H1 (cell line): Measurements from ENCODE around the gene TUBD1. TPM values are rescaled to one million over a fixed set of nuclear protein-coding genes. Genes with fewer than 3 reads are reported as not detected.

ENCODE experiments used
- CTCF ChIA-PET: fragments of 300-600 bp; sonication (Branson Sonifier 250); formaldehyde crosslinking; loops from one replicate; lab custom pipeline; 2021; ENCODE audit not compliant: partially characterized antibody; lab: Charles Lee
- POLR2A ChIA-PET: fragments of 300-600 bp; sonication (Branson Sonifier 250); formaldehyde crosslinking; loops from one replicate; lab custom pipeline; 2021; ENCODE audit warnings: inconsistent platforms; ENCODE audit not compliant: partially characterized antibody; lab: Charles Lee
- DNase-seq, 2 experiments: peaks; one replicate each; pipeline versions ENCODE4 v3.0.0 to v3.0.0-alpha.2; 2010 to 2022; ENCODE audit warnings: low spot score in 2 of 2, low read depth in 1 of 2, mixed read lengths in 1 of 2
- FAIRE-seq: peaks from 2 replicates; lab custom pipeline; 2011; peaks lifted over from hg19 to GRCh38; lab: Jason Lieb, UNC
- H2AFZ ChIP-seq: 2 replicates; pipeline ENCODE4 v1.8.1; 2012; ENCODE audit warnings: low read length, inconsistent platforms
- H2AK5ac ChIP-seq: 2 replicates; pipeline ENCODE4 v1.6.1; 2013; ENCODE audit warnings: low read depth, low read length
- H2BK120ac ChIP-seq: replicated peaks from 2 replicates; pipeline ENCODE3; 2013; ENCODE audit warnings: low read depth, low read length, inconsistent platforms
- H2BK12ac ChIP-seq: 2 replicates; pipeline ENCODE4 v1.6.1; 2013; ENCODE audit warnings: low read depth, low read length
- H2BK15ac ChIP-seq: 2 replicates; pipeline ENCODE4 v1.6.1; 2013; ENCODE audit warnings: low read length
- H2BK20ac ChIP-seq: 2 replicates; pipeline ENCODE4 v1.6.1; 2013; ENCODE audit warnings: low read length
- H2BK5ac ChIP-seq: 2 replicates; pipeline ENCODE4 v1.6.1; 2013; ENCODE audit warnings: low read depth, low read length
- H3K14ac ChIP-seq: 2 replicates; pipeline ENCODE4 v1.6.1; 2013; ENCODE audit warnings: inconsistent platforms; ENCODE audit not compliant: insufficient read length
- H3K18ac ChIP-seq: 2 replicates; pipeline ENCODE4 v1.6.1; 2013; ENCODE audit warnings: low read length; ENCODE audit errors: extremely low read depth
- H3K23ac ChIP-seq: 2 replicates; pipeline ENCODE4 v1.6.1; 2013; ENCODE audit warnings: inconsistent platforms; ENCODE audit not compliant: insufficient read length
- H3K23me2 ChIP-seq: 2 replicates; pipeline ENCODE4 v1.6.1; 2013; ENCODE audit warnings: low read depth, low read length
- H3K27ac ChIP-seq: 2 replicates; pipeline ENCODE4 v1.6.1; 2011; ENCODE audit warnings: low read depth, low read length, inconsistent platforms
- H3K27me3 ChIP-seq, 4 experiments: replicated peaks in 1 of 4; 1 replicate in 1 of 4; 2 replicates in 3 of 4; pipeline versions ENCODE4 v1.6.1 to v1.8.1; 2011 to 2013; ENCODE audit warnings: low read length in 3 of 4, mild to moderate bottlenecking in 3 of 4, inconsistent platforms in 2 of 4, mixed read lengths in 2 of 4, moderate library complexity in 1 of 4; ENCODE audit not compliant: control insufficient read depth in 3 of 4, insufficient read depth in 3 of 4; ENCODE audit errors: extremely low read depth in 1 of 4
- H3K36me3 ChIP-seq, 4 experiments: 2 replicates each; pipeline versions ENCODE4 v1.6.1 to v1.8.1; 2011 to 2013; ENCODE audit warnings: mild to moderate bottlenecking in 4 of 4, low read length in 3 of 4, moderate library complexity in 2 of 4, control low read depth in 1 of 4, inconsistent platforms in 1 of 4; ENCODE audit not compliant: insufficient read depth in 4 of 4, control insufficient read depth in 2 of 4
- H3K4ac ChIP-seq: replicated peaks from 2 replicates; pipeline ENCODE3; 2013; ENCODE audit warnings: low read length, low read depth, mixed read lengths, inconsistent platforms; ENCODE audit not compliant: insufficient read length
- H3K4me1 ChIP-seq, 4 experiments: replicated peaks in 1 of 4; 1 replicate in 1 of 4; 2 replicates in 3 of 4; pipeline versions ENCODE4 v1.6.1 to v1.8.1; 2011 to 2013; ENCODE audit warnings: low read length in 3 of 4, inconsistent platforms in 2 of 4, mixed read lengths in 1 of 4; ENCODE audit not compliant: insufficient read depth in 4 of 4, control insufficient read depth in 3 of 4
- H3K4me2 ChIP-seq, 2 experiments: 2 replicates each; pipeline versions ENCODE4 v1.6.1 to v1.8.1; 2011 to 2013; ENCODE audit warnings: low read depth in 2 of 2, low read length in 2 of 2, control low read depth in 1 of 2, inconsistent platforms in 1 of 2, mild to moderate bottlenecking in 1 of 2; ENCODE audit not compliant: insufficient read depth in 1 of 2
- H3K4me3 ChIP-seq, 4 experiments: fragments of 200-600, 300-600 bp in 1 of 4; sonication (generic), shearing (Covaris generic), sonication (Bioruptor Twin) in 1 of 4; 2 replicates each; pipeline versions ENCODE4 v1.5.1 to v1.8.1; 2011 to 2016; ENCODE audit warnings: low read length in 4 of 4, low read depth in 3 of 4, control low read depth in 2 of 4, inconsistent platforms in 2 of 4, mild to moderate bottlenecking in 2 of 4, mixed read lengths in 1 of 4, moderate library complexity in 1 of 4; ENCODE audit not compliant: insufficient read depth in 2 of 4; ENCODE audit errors: extremely low read depth in 1 of 4
- H3K56ac ChIP-seq: replicated peaks from 2 replicates; pipeline ENCODE3; 2013; ENCODE audit warnings: low read depth, mild to moderate bottlenecking, mixed read lengths, low read length, inconsistent platforms; ENCODE audit not compliant: insufficient read length
- H3K79me1 ChIP-seq: 2 replicates; pipeline ENCODE4 v1.6.1; 2013; ENCODE audit warnings: low read depth, low read length, control low read depth
- H3K79me2 ChIP-seq, 2 experiments: 2 replicates each; pipeline versions ENCODE4 v1.6.1 to v1.8.1; 2012 to 2013; ENCODE audit warnings: low read length in 2 of 2, mild to moderate bottlenecking in 2 of 2, inconsistent platforms in 1 of 2; ENCODE audit not compliant: insufficient read depth in 2 of 2, control insufficient read depth in 1 of 2
- H3K9ac ChIP-seq, 4 experiments: replicated peaks in 1 of 4; 1 replicate in 1 of 4; 2 replicates in 3 of 4; pipeline versions ENCODE4 v1.6.1 to v1.8.1; 2011 to 2013; ENCODE audit warnings: low read depth in 3 of 4, low read length in 3 of 4, control low read depth in 2 of 4, mild to moderate bottlenecking in 2 of 4, moderate library complexity in 2 of 4, inconsistent platforms in 1 of 4; ENCODE audit errors: extremely low read depth in 1 of 4
- H3K9me3 ChIP-seq, 2 experiments: 2 replicates each; pipeline versions ENCODE4 v1.6.1 to v1.8.1; 2012 to 2013; ENCODE audit warnings: mild to moderate bottlenecking in 2 of 2, moderate library complexity in 2 of 2, control low read depth in 1 of 2, inconsistent platforms in 1 of 2, low read depth in 1 of 2, low read length in 1 of 2, mixed read lengths in 1 of 2; ENCODE audit not compliant: insufficient read depth in 2 of 2
- H4K20me1 ChIP-seq, 2 experiments: replicated peaks in 1 of 2; 2 replicates each; pipeline versions ENCODE3 to v1.8.1; 2011 to 2013; ENCODE audit warnings: inconsistent platforms in 2 of 2, low read length in 2 of 2, mild to moderate bottlenecking in 1 of 2; ENCODE audit not compliant: insufficient read depth in 2 of 2, control insufficient read depth in 1 of 2
- H4K5ac ChIP-seq: 2 replicates; pipeline ENCODE4 v1.6.1; 2013; ENCODE audit warnings: low read length, low read depth, mixed read lengths, inconsistent platforms; ENCODE audit not compliant: insufficient read length
- H4K8ac ChIP-seq: 2 replicates; pipeline ENCODE4 v1.8.0; 2013; ENCODE audit warnings: mild to moderate bottlenecking, moderate library complexity, low read length, inconsistent platforms; ENCODE audit not compliant: insufficient read depth; ENCODE audit errors: extremely low read depth
- H4K91ac ChIP-seq: replicated peaks from 2 replicates; pipeline ENCODE3; 2013; ENCODE audit warnings: low read length, mixed read lengths, inconsistent platforms; ENCODE audit not compliant: insufficient read length
- CBX8 ChIP-seq: fragments of 300-800, 300-1000 bp; sonication (generic); IDR thresholded peaks from 2 replicates; pipeline ENCODE4 v1.7.1; 2016; ENCODE audit warnings: low read depth, low read length, borderline replicate concordance
- SIN3A ChIP-seq, 2 experiments: IDR thresholded peaks in 1 of 2; conservative IDR thresholded peaks in 1 of 2; 2 replicates each; pipeline ENCODE4 v1.6.1; 2011 to 2012; ENCODE audit warnings: low read length in 2 of 2, improper control_type of control experiment in 1 of 2, low read depth in 1 of 2, mild to moderate bottlenecking in 1 of 2
- SIRT6 ChIP-seq: IDR thresholded peaks from one replicate; pipeline ENCODE4 v1.7.1; 2012; ENCODE audit warnings: low read length, inconsistent platforms
- WGBS, 2 experiments: shearing (Covaris generic) in 1 of 2; methylation state at CpG; one replicate each; pipeline versions ENCODE4 v1.1.6 to v1.1.7; 2013 to 2015; ENCODE audit warnings: low lambda C conversion rate in 2 of 2, mixed read lengths in 2 of 2, inconsistent platforms in 1 of 2, low coverage in 1 of 2, missing lambda C conversion rate in 1 of 2; ENCODE audit not compliant: insufficient replicate concordance in 2 of 2, insufficient coverage in 1 of 2, insufficient read length in 1 of 2; ENCODE audit errors: extremely low coverage in 1 of 2, missing lambda C conversion rate in 1 of 2; 5-methylcytosine and 5-hydroxymethylcytosine counted together
- polyA plus RNA-seq, 7 experiments: library from polyadenylated mRNA; depleted of rRNA in 3 of 7; stranded (reverse) in 5 of 7; unstranded in 2 of 7; fragments of >200 nt in 5 of 7; fragments of 200-250 nt in 2 of 7; gene quantifications; 1 replicate in 5 of 7; 2 replicates in 1 of 7; 4 replicates in 1 of 7; pipeline versions ENCODE4 v1.2.1 to v1.2.3, GENCODE V29; 2011 to 2013; ENCODE audit warnings: missing spikeins in 2 of 7, mixed read lengths in 2 of 7
- total RNA-seq: library from RNA; stranded (reverse); fragmentation: NEBNext Ultra II Directional; extraction: Animal tissue kit (Norgen Biotek cat#: 25700); gene quantifications from 2 replicates; pipeline ENCODE4 v1.2.1, GENCODE V29; 2021
- TF ChIP-seq, protein P1 (sequence below): IDR thresholded peaks from 2 replicates; pipeline ENCODE4 v1.6.1; 2012; ENCODE audit warnings: inconsistent platforms
- TF ChIP-seq, protein P2 (sequence below), 3 experiments: IDR thresholded peaks; 1 replicate in 2 of 3; 2 replicates in 1 of 3; pipeline versions ENCODE4 v1.5.1 to v1.6.1; 2011; ENCODE audit warnings: low read length in 3 of 3, mild to moderate bottlenecking in 3 of 3, inconsistent platforms in 2 of 3, low read depth in 1 of 3, moderate library complexity in 1 of 3; ENCODE audit not compliant: insufficient read depth in 1 of 3; ENCODE audit errors: control extremely low read depth in 1 of 3
- TF ChIP-seq, protein P3 (sequence below): IDR thresholded peaks from 2 replicates; pipeline ENCODE4 v1.6.1; 2011; ENCODE audit warnings: low read depth, mild to moderate bottlenecking, low read length; ENCODE audit not compliant: insufficient read depth

TUBD1 gene
- total and polyA plus RNA-seq, 2 of the 8 experiments (the other 6 are each of a cell fraction or from before 2014, with no cell fraction given) = 9.1 to 17.5 TPM

- Histone ChIP-seq H4K91ac (no peak overlapping the region), H2BK20ac (no peak overlapping the region), H3K4me3 (no peak overlapping the region), H3K4me2 (no peak overlapping the region), H4K5ac (no peak overlapping the region), H4K20me1 (no peaks in the 10 kb centered on the region), H2BK5ac (no peak overlapping the region), H3K9me3 (no peaks in the 10 kb centered on the region), H3K23ac (no peak overlapping the region), H4K8ac (no peak overlapping the region), H3K4me1 (no peaks in the 10 kb centered on the region), H2BK12ac (no peak overlapping the region), H3K36me3 (peaks cover 2 to 24% (median 15%) of the 10 kb centered on the region in 4 experiments; a peak in 7 of 8 replicates), H3K79me2 (no peaks in the 10 kb centered on the region; a peak in 1 of 4 replicates), H3K56ac (no peak overlapping the region), H3K18ac (no peak overlapping the region), H3K23me2 (no peaks in the 10 kb centered on the region; the same call in 1 of the 2 replicates), H3K4ac (no peak overlapping the region), H3K27ac (no peak overlapping the region), H3K9ac (no peak overlapping the region), H2AFZ (no peak overlapping the region), H3K79me1 (no peaks in the 10 kb centered on the region), H3K27me3 (no peaks in the 10 kb centered on the region), H2AK5ac (no peak overlapping the region), H3K14ac (no peak overlapping the region), H2BK120ac (no peak overlapping the region), H2BK15ac (no peak overlapping the region)
- DNase-seq (no peak), FAIRE-seq (no peak)
- TF ChIP-seq SIRT6 (no peak), CBX8 (no peak), SIN3A (conservative IDR thresholded peaks at IDR 0.05 in 1 of 2, IDR thresholded peaks at IDR 0.05 in 1 of 2; ENCODE audit: low read depth in 1 of 2, low read length in 2 of 2) (no peak)
- TF ChIP-seq, protein P1, sequence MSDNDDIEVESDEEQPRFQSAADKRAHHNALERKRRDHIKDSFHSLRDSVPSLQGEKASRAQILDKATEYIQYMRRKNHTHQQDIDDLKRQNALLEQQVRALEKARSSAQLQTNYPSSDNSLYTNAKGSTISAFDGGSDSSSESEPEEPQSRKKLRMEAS = no peak
- TF ChIP-seq, protein P2, sequence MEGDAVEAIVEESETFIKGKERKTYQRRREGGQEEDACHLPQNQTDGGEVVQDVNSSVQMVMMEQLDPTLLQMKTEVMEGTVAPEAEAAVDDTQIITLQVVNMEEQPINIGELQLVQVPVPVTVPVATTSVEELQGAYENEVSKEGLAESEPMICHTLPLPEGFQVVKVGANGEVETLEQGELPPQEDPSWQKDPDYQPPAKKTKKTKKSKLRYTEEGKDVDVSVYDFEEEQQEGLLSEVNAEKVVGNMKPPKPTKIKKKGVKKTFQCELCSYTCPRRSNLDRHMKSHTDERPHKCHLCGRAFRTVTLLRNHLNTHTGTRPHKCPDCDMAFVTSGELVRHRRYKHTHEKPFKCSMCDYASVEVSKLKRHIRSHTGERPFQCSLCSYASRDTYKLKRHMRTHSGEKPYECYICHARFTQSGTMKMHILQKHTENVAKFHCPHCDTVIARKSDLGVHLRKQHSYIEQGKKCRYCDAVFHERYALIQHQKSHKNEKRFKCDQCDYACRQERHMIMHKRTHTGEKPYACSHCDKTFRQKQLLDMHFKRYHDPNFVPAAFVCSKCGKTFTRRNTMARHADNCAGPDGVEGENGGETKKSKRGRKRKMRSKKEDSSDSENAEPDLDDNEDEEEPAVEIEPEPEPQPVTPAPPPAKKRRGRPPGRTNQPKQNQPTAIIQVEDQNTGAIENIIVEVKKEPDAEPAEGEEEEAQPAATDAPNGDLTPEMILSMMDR (IDR thresholded peaks at IDR 0.05; ENCODE audit: control extremely low read depth in 1 of 3, insufficient read depth in 1 of 3, low read depth in 1 of 3, low read length in 3 of 3) = no peak
- TF ChIP-seq, protein P3, sequence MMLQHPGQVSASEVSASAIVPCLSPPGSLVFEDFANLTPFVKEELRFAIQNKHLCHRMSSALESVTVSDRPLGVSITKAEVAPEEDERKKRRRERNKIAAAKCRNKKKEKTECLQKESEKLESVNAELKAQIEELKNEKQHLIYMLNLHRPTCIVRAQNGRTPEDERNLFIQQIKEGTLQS = no peak
- WGBS, 2 experiments = 95% methylated on average over 9 of the region's 9 CpGs; no CpG with 5 or more reads in 1 of the 2 experiments
- POLR2A ChIA-PET = no interaction called here
- CTCF ChIA-PET = no interaction called here
Measured at GRCh38 chr17:59884861-59885260, 7.9 kb downstream of the TUBD1 start.
